IMR-90 (cell line): ENCODE results near the gene ATP2C2. TPM values are rescaled to one million over a fixed set of nuclear protein-coding genes. Genes with fewer than 3 reads are reported as not detected.

Source experiments
- ATAC-seq: fragments of 200-7000 bp; cut with Tn5 transposase; 2 replicates; pipeline ENCODE4 v1.9.1; 2020; ENCODE audit warnings: low read depth, mild to moderate bottlenecking, moderate library complexity
- BruUV-seq: library from RNA; stranded (reverse); fragments of 400-500 nt; replicated peaks from 2 replicates; lab custom pipeline; 2021; lab: Mats Ljungman, UMichigan
- CTCF ChIA-PET: fragments of 300-600 bp; formaldehyde crosslinking; extraction: SDS; loops from one replicate; lab custom pipeline; 2021; ENCODE audit warnings: antibody characterized with exemption; lab: Yijun Ruan, JAX
- POLR2A ChIA-PET: fragments of 300-600 bp; sonication (Branson Sonifier 250); formaldehyde crosslinking; loops from one replicate; lab custom pipeline; 2022; ENCODE audit warnings: antibody characterized with exemption; ENCODE audit not compliant: unreplicated experiment; lab: Charles Lee
- DNase-seq: peaks from one replicate; pipeline ENCODE4 v3.0.0; 2013
- H2AFZ ChIP-seq: replicated peaks from 2 replicates; pipeline ENCODE3; 2013; ENCODE audit warnings: low read length, mild to moderate bottlenecking; ENCODE audit not compliant: poor library complexity
- H2AK5ac ChIP-seq: 2 replicates; pipeline ENCODE4 v1.6.1; 2013; ENCODE audit warnings: low read depth, low read length, inconsistent platforms
- H2AK9ac ChIP-seq: replicated peaks from 2 replicates; pipeline ENCODE3; 2013; ENCODE audit warnings: mild to moderate bottlenecking, low read depth, low read length, moderate library complexity; ENCODE audit not compliant: poor library complexity
- H2BK120ac ChIP-seq: 2 replicates; pipeline ENCODE4 v1.6.1; 2013; ENCODE audit warnings: low read depth, low read length, inconsistent platforms
- H2BK15ac ChIP-seq: 3 replicates; pipeline ENCODE4 v1.6.1; 2013; ENCODE audit warnings: low read depth, low read length, inconsistent platforms
- H2BK20ac ChIP-seq: 2 replicates; pipeline ENCODE4 v1.6.1; 2013; ENCODE audit warnings: low read depth, mild to moderate bottlenecking, inconsistent platforms, low read length, moderate library complexity
- H2BK5ac ChIP-seq: 2 replicates; pipeline ENCODE4 v1.6.1; 2013; ENCODE audit warnings: mild to moderate bottlenecking, low read depth, low read length, inconsistent platforms; ENCODE audit not compliant: poor library complexity, severe bottlenecking
- H3K14ac ChIP-seq: replicated peaks from 2 replicates; pipeline ENCODE4 v1.6.1; 2013; ENCODE audit warnings: low read depth, low read length, inconsistent platforms
- H3K18ac ChIP-seq: 2 replicates; pipeline ENCODE4 v1.6.1; 2013; ENCODE audit warnings: low read depth, low read length, control low read depth
- H3K23ac ChIP-seq: 2 replicates; pipeline ENCODE4 v1.6.1; 2013; ENCODE audit warnings: low read depth, low read length, inconsistent platforms
- H3K27ac ChIP-seq: 2 replicates; pipeline ENCODE4 v1.5.1; 2013; ENCODE audit warnings: mild to moderate bottlenecking, control low read depth, low read length; ENCODE audit not compliant: insufficient read depth
- H3K27me3 ChIP-seq: 2 replicates; pipeline ENCODE4 v1.6.1; 2013; ENCODE audit warnings: low read length; ENCODE audit not compliant: control insufficient read depth, insufficient read depth
- H3K36me3 ChIP-seq: 2 replicates; pipeline ENCODE4 v1.6.1; 2013; ENCODE audit warnings: low read length, mixed read lengths; ENCODE audit not compliant: control insufficient read depth, insufficient read depth
- H3K4ac ChIP-seq: 2 replicates; pipeline ENCODE4 v1.6.1; 2013; ENCODE audit warnings: low read depth, low read length, inconsistent platforms
- H3K4me1 ChIP-seq: 2 replicates; pipeline ENCODE4 v1.6.1; 2013; ENCODE audit warnings: low read length, mixed read lengths; ENCODE audit not compliant: control insufficient read depth, insufficient read depth
- H3K4me2 ChIP-seq: 2 replicates; pipeline ENCODE4 v1.6.1; 2013; ENCODE audit warnings: low read depth, mild to moderate bottlenecking, control low read depth, low read length, moderate library complexity
- H3K4me3 ChIP-seq: 2 replicates; pipeline ENCODE4 v1.5.1; 2013; ENCODE audit warnings: low read depth, mild to moderate bottlenecking, control low read depth, low read length, moderate library complexity; ENCODE audit not compliant: insufficient read depth
- H3K56ac ChIP-seq: 2 replicates; pipeline ENCODE4 v1.6.1; 2013; ENCODE audit warnings: low read length, inconsistent platforms; ENCODE audit not compliant: insufficient read depth; ENCODE audit errors: extremely low read depth
- H3K79me1 ChIP-seq, 2 experiments: 2 replicates each; pipeline ENCODE4 v1.6.1; 2013; ENCODE audit warnings: low read length in 2 of 2, inconsistent platforms in 1 of 2, low read depth in 1 of 2
- H3K9ac ChIP-seq: 2 replicates; pipeline ENCODE4 v1.6.1; 2013; ENCODE audit warnings: low read depth, low read length, control low read depth
- H3K9me1 ChIP-seq: 2 replicates; pipeline ENCODE4 v1.6.1; 2013; ENCODE audit warnings: low read length, inconsistent platforms; ENCODE audit not compliant: insufficient read depth
- H3K9me3 ChIP-seq: 2 replicates; pipeline ENCODE4 v1.6.1; 2013; ENCODE audit warnings: low read length; ENCODE audit not compliant: control insufficient read depth, insufficient read depth
- H4K20me1 ChIP-seq: 2 replicates; pipeline ENCODE4 v1.6.1; 2013; ENCODE audit warnings: low read length, inconsistent platforms; ENCODE audit not compliant: insufficient read depth
- H4K5ac ChIP-seq: 2 replicates; pipeline ENCODE4 v1.6.1; 2013; ENCODE audit warnings: mild to moderate bottlenecking, low read depth, low read length, control low read depth
- H4K8ac ChIP-seq, 2 experiments: 2 replicates each; pipeline ENCODE4 v1.6.1; 2013; ENCODE audit warnings: low read depth in 2 of 2, low read length in 2 of 2, control low read depth in 1 of 2, inconsistent platforms in 1 of 2
- H4K91ac ChIP-seq: 2 replicates; pipeline ENCODE4 v1.6.1; 2013; ENCODE audit warnings: low read depth, low read length, inconsistent platforms; ENCODE audit not compliant: insufficient read depth
- BHLHE40 ChIP-seq: fragments of 150-350 bp; IDR thresholded peaks from 2 replicates; pipeline ENCODE4 v1.6.1; 2016; ENCODE audit warnings: mild to moderate bottlenecking, low read depth, low read length
- CEBPB ChIP-seq: IDR thresholded peaks from 2 replicates; pipeline ENCODE4 v1.6.1; 2012; ENCODE audit warnings: low read depth, low read length, improper control_type of control experiment
- CHD1 ChIP-seq: IDR thresholded peaks from 2 replicates; pipeline ENCODE4 v1.6.1; 2012; ENCODE audit warnings: low read depth, low read length, improper control_type of control experiment
- CTCF ChIP-seq: conservative IDR thresholded peaks from 2 replicates; pipeline ENCODE4 v1.5.1; 2012; ENCODE audit warnings: mild to moderate bottlenecking, low read depth, low read length, improper control_type of control experiment
- ELK1 ChIP-seq: fragments of 150-350 bp; IDR thresholded peaks from 2 replicates; pipeline ENCODE4 v1.6.1; 2016; ENCODE audit warnings: low read depth, mild to moderate bottlenecking, low read length, moderate library complexity, borderline replicate concordance
- FOS ChIP-seq: fragments of 150-350 bp; IDR thresholded peaks from 2 replicates; pipeline ENCODE4 v1.6.1; 2016; ENCODE audit warnings: low read depth, low read length
- MAFK ChIP-seq: IDR thresholded peaks from 2 replicates; pipeline ENCODE4 v1.6.1; 2012; ENCODE audit warnings: low read depth, low read length, improper control_type of control experiment
- MAZ ChIP-seq: IDR thresholded peaks from 2 replicates; pipeline ENCODE4 v1.6.1; 2012; ENCODE audit warnings: low read depth, mild to moderate bottlenecking, low read length, improper control_type of control experiment, moderate library complexity, borderline replicate concordance
- MXI1 ChIP-seq: IDR thresholded peaks from 2 replicates; pipeline ENCODE4 v1.6.1; 2012; ENCODE audit warnings: low read depth, mild to moderate bottlenecking, low read length, moderate library complexity, borderline replicate concordance
- NFE2L2 ChIP-seq: fragments of 150-350 bp; IDR thresholded peaks from 2 replicates; pipeline ENCODE4 v1.6.1; 2016; ENCODE audit warnings: low read depth, mild to moderate bottlenecking, low read length
- POLR2A ChIP-seq: IDR thresholded peaks from 2 replicates; pipeline ENCODE4 v1.6.1; 2012; ENCODE audit warnings: mild to moderate bottlenecking, low read depth, low read length
- RAD21 ChIP-seq: IDR thresholded peaks from 2 replicates; pipeline ENCODE4 v1.6.1; 2012; ENCODE audit warnings: low read length, improper control_type of control experiment
- RCOR1 ChIP-seq: IDR thresholded peaks from 2 replicates; pipeline ENCODE4 v1.6.1; 2012; ENCODE audit warnings: mild to moderate bottlenecking, low read length, improper control_type of control experiment; ENCODE audit not compliant: insufficient replicate concordance
- SMC3 ChIP-seq: fragments of 150-350 bp; IDR thresholded peaks from 2 replicates; pipeline ENCODE4 v1.6.1; 2016; ENCODE audit warnings: low read depth, mild to moderate bottlenecking, antibody characterized with exemption, low read length, moderate library complexity
- USF2 ChIP-seq: fragments of 150-350 bp; IDR thresholded peaks from 2 replicates; pipeline ENCODE4 v1.6.1; 2017; ENCODE audit warnings: mild to moderate bottlenecking, antibody characterized with exemption, low read length, low read depth
- WGBS, 2 experiments: methylation state at CpG; one replicate each; pipeline versions ENCODE4 v1.1.5 to v1.1.7; 2013; ENCODE audit warnings: missing lambda C conversion rate in 2 of 2; ENCODE audit not compliant: insufficient read length in 1 of 2; ENCODE audit errors: extremely low coverage in 2 of 2; 5-methylcytosine and 5-hydroxymethylcytosine counted together
- dilution Hi-C: fragments of 300-500 bp; cut with HindIII; formaldehyde crosslinking; loops from one replicate; pipeline ENCODE4 v1.14.3; 2018; ENCODE audit warnings: low sequenced_read_pairs; ENCODE audit not compliant: unreplicated experiment
- in situ Hi-C: fragments of 300-500 bp; cut with MboI; formaldehyde crosslinking; loops from 3 replicates; pipeline ENCODE4 v1.14.3; 2019; ENCODE audit warnings: low sequenced_read_pairs, inconsistent platforms, mixed read lengths
- intact Hi-C: fragments of 100-400 bp; cut with micrococcal nuclease; formaldehyde crosslinking; loops from 2 replicates; pipeline ENCODE4 v1.10.0; 2022
- polyA plus RNA-seq, 3 experiments: library from polyadenylated mRNA; depleted of rRNA; stranded (reverse); fragments of >200 nt; gene quantifications; 2 replicates each; pipeline ENCODE4 v1.2.3, GENCODE V29; 2012; ENCODE audit warnings: low replicate concordance in 1 of 3
- total RNA-seq: library from RNA; depleted of rRNA; stranded (reverse); fragments of >200 nt; gene quantifications from 2 replicates; pipeline ENCODE4 v1.2.3, GENCODE V29; 2012

Gene ATP2C2
- total and polyA plus RNA-seq, 2 of the 4 experiments (the other 2 are of a cell fraction) = not detected

GRCh38 chr16:84355149-84355548 is 13.2 kb upstream of the ATP2C2 start:
- Histone ChIP-seq H2AFZ (no peak overlapping the region), H3K56ac (no peak overlapping the region), H3K4ac (no peak overlapping the region), H3K18ac (no peak overlapping the region), H2BK20ac (no peak overlapping the region), H4K5ac (no peak overlapping the region), H4K20me1 (peaks cover under 1% of the 10 kb centered on the region; the same call in 1 of the 2 replicates), H2AK5ac (no peak overlapping the region), H2BK5ac (peak overlapping the region; percentile 27), H2AK9ac (no peak overlapping the region), H3K23ac (no peak overlapping the region), H2BK15ac (no peak overlapping the region), H3K9ac (no peak overlapping the region), H4K91ac (no peak overlapping the region), H4K8ac (no peak overlapping the region), H3K79me1 (no peaks in the 10 kb centered on the region), H3K4me2 (no peak overlapping the region), H3K9me1 (no peaks in the 10 kb centered on the region), H2BK120ac (no peak overlapping the region), H3K14ac (no peak overlapping the region), H3K36me3 (no peaks in the 10 kb centered on the region), H3K27me3 (peaks cover 55% of the 10 kb centered on the region), H3K27ac (no peak overlapping the region), H3K9me3 (no peaks in the 10 kb centered on the region; the same call in 1 of the 2 replicates), H3K4me3 (no peak overlapping the region), H3K4me1 (peaks cover 3% of the 10 kb centered on the region; the same call in 1 of the 2 replicates)
- TF ChIP-seq CTCF (no peak), NFE2L2 (no peak), ELK1 (no peak), BHLHE40 (no peak), RAD21 (no peak), RCOR1 (no peak), POLR2A (no peak), MAZ (no peak), SMC3 (no peak), CHD1 (no peak), USF2 (no peak), FOS (no peak), CEBPB (no peak), MXI1 (no peak), MAFK (no peak)
- WGBS, 2 experiments = no CpG with 5 or more reads among the region's 2 CpGs
- ATAC-seq (no peak), DNase-seq (no peak)
- ChIA-PET CTCF (no interaction called here), POLR2A (no interaction called here)
- intact Hi-C loops (loop anchor here (1.0 kb wide), 1 partner anchor 28 kb away; no protein-coding TSS in a partner anchor), in situ Hi-C loops (no loop called here), dilution Hi-C loops (no loop called here)
- BruUV-seq = no TSS peak
